GM04503 (cell line): Measurements from ENCODE around the gene MRGPRX3.

Source experiments
- DNase-seq: peaks from one replicate; pipeline ENCODE4 v3.0.0-alpha.2; 2012; ENCODE audit warnings: low read depth

MRGPRX3 gene

DNA sequence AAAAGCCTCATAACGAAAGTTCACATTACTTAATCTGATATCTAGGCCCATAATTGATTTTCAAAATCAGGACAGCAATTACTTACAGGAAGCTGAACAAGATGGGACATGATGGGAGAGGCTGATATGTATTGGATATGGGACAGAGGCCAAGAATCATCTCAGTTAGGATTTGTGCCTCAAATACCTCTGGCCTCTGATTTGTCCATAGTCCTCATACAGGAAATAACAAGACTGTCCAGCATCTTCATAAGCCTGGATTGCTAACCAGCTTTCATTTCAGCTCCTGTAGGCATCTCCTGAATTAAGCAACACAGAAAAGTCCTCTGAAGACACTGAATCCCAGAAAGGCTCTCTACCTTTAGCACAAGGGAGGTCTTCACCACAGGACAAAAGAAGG lies 36.0 kb downstream of the MRGPRX3 start:
- DNase-seq, result no peak

DNA sequence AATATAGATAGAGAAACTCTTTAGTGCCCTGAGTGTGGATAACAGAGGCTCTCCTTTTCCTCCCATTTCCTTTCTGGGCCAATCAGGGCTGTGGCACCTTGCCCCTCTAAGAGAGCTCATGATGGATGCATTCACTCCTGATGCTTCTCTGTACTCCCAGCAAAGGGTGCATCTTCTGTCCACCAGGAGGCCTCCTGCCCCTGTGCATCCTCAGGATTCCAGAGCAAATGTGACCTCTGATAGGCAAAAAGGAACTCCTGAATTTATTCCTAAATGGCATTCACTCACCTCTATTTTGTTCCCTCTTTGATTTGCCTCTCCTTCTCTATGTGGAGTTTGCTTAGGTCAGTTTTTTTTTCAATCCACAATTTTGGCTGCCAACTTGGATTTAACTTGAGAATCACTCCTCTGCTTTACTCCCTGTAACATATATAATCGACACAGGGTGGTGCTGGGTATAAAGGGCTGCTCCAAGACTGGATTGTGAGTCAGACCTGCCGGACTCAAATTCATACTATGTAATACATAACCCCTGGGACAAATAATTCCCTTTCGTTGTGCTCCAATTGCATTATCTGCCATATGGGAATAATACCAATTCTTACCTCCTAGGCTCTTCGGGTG lies 39.1 kb downstream of the MRGPRX3 start:
- peak; percentile 2 for DNase-seq

DNA sequence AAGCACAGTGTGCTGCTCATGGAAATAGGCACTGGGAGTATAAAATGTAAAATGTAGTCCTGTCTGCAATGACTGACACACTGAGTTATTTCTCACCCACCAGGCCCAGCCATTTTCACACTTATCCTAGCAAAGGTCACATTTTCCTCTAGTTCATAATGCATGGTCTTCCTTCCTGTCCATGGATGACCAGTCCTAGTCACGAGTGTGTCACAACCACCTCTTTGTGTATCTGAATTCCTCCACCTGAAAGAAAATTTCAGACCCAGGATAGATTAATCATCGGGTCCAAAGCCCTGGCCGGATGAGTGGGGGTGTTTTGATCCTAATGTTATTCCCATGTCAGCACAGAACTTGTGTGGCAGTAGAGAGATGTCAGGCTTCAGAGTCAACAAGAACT lies 40.3 kb downstream of the MRGPRX3 start, which contains the start of gene MRGPRX4:
Gene MRGPRX4 (plus strand): TSS at position 172 of the 400 bp plus-strand sequence. CDS start 420 bp downstream, outside the sequence.
- DNase-seq, result no peak

DNA sequence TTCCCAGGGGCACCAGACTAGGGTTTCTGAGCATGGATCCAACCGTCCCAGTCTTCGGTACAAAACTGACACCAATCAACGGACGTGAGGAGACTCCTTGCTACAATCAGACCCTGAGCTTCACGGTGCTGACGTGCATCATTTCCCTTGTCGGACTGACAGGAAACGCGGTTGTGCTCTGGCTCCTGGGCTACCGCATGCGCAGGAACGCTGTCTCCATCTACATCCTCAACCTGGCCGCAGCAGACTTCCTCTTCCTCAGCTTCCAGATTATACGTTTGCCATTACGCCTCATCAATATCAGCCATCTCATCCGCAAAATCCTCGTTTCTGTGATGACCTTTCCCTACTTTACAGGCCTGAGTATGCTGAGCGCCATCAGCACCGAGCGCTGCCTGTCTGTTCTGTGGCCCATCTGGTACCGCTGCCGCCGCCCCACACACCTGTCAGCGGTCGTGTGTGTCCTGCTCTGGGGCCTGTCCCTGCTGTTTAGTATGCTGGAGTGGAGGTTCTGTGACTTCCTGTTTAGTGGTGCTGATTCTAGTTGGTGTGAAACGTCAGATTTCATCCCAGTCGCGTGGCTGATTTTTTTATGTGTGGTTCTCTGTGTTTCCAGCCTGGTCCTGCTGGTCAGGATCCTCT lies 41.0 kb downstream of the MRGPRX3 start:
- no peak for DNase-seq
